HG03565 (cell line): ENCODE data around the gene SDK2.

Source experiments
- ATAC-seq: cut with Tn5 transposase; IDR thresholded peaks from one replicate; pipeline ENCODE4 v1.9.1; 2021; ENCODE audit warnings: mild to moderate bottlenecking, moderate library complexity; ENCODE audit not compliant: unreplicated experiment

The SDK2 gene

GRCh38 chr17:73519011-73519410, 125.2 kb downstream of the SDK2 start:
- no peak for ATAC-seq

DNA sequence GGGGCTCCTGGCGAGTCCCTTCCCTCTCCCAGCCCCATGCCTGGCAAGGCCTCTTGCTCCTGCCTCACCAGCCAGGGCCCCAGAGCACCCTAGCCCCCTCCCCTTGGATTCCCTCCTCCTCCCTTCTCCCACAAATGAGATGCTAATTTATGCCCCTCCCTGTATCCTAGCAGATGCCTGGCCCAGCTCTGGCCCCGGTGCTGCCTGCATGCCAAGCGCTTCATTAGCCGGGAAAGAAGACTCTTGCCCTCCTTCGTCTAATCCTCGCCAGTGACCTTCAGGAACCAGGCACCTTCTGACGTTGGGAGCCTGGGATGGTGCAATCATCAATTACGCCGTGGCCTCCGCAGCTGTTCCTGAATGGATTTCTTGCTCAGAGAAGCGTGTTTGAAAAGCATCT, 127.8 kb downstream of the SDK2 start:
- ATAC-seq, result no peak

DNA sequence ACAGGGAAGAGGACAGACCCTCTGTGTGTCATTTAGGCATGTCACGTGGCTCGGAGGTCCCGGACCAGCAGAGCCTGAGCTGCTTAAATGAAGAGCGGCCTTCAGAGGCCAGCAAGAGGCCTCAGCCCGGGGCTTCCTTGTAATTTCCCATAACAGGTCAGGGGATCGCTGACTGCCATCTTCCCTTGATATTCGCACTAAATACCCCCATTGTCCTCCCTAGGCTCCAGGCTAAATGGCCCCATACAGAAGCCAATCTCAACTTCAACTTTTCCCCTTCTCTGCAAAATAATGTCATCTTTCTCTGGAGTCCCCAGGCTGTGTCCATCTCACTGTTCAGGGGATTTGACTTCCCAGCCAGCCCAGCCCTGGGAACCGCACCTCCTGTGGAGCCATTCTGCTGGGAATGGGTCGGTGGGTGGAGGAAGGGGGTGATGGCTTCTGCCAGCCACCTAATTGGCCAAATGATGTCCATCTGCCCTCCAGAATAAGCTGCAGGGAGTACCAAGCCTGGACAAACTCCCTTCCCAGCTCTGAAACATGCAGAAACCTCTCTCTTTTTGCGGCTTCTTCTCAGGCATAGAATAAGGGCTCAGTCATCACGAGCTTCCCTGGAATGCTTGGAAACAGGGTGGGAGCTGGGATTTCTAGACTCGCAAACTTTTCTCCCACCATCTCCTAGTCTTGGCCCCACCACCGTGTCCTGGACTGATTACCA, 129.9 kb downstream of the SDK2 start:
- ATAC-seq, result no peak

DNA sequence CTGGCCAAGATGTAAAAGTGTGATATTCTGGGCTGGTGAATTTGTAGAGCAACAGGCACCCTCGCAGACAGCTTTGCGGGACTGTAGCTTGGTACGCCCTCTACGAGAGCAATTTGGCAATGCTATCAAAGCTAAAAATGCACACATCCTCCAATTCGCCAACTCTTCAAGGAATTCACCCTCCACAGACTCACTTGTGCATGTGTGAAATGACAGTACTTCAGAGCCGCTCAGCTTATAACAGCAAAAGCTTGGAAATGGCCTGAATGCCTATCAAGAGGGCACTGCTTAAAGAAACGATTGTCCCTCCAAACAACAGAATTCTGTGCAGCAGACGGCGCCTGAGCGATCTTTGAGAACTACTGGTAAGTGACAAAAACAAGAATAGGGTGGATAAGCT, 130.8 kb downstream of the SDK2 start:
- no peak for ATAC-seq

DNA sequence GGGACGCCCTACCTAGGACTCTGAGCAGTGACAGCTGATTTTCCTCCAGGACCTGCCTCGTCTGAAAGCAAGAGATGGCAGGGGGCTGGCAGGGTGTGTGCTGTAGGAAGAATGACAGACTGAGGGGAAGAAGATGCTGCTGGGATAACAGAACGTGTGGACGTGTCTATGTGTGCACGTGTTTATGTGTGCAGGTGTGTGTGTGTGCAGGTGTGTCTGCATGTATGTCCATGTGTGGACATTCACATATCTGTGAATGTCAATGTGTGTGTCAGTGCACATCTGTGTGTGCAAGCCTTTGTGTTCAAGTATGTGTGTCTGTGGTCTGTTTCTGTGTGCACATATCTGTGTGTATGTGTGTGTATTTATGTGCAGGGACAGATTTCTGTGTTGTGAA, 132.5 kb downstream of the SDK2 start:
- ATAC-seq, result no peak

GRCh38 chr17:73510981-73511718, 133.1 kb downstream of the SDK2 start:
- ATAC-seq, result no peak

DNA sequence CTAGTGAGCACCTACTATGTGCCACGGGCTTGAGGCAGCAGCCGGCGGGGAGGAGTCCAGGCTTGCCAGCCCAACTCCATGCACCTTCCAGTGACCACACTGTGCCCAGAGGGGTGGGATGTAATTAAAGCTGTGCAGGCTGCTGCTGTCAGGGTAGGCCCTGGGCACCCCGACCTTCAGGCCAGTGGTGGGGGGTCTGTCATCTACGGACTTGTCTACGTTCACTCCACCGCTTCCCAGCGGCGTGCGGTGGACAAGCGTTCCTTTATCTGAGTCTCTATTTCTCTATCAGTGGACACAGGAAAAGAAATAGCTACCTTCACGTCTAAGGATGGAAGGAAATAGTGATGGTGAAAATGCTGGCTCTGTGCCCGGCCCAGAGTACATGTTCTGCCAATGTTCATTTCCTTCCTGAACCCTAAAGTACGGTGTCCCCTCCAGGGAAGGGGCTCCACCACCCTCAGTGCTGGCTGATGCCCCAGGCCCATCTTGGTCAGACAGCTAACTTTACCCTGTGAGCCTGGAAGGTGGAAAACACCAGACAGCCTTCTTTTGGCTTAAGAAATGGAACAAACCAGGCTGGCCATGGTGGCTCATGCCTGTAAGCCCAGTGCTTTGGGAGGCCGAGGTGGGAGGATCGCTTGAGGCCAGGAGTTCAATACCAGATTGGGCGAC, 135.2 kb downstream of the SDK2 start:
- no peak for ATAC-seq

GRCh38 chr17:73508057-73508930, 136.0 kb downstream of the SDK2 start:
- ATAC-seq, result no peak

GRCh38 chr17:73506470-73507435, 137.5 kb downstream of the SDK2 start:
- ATAC-seq, result no peak

DNA sequence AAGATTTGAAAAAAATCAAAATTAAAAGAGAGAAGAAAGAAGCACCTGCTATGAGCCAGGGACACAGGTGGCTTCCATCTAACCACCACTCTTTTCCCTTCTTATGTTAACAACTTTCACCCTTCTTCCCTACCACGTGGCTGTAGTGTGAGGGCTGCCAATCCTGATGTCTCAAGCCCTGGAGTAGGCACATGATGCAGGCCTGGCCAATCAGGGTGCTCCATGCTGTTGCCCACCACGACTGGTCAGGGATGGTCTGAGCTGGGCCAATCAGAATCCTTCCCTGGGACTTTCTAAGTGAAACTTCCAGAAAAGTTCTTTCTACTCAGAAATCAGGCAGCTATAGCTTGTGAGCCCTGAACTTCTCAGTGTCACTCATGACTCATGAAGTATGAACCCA, 140.7 kb downstream of the SDK2 start:
- ATAC-seq, result no peak

GRCh38 chr17:73500414-73500999, 143.7 kb downstream of the SDK2 start:
- ATAC-seq, result no peak

DNA sequence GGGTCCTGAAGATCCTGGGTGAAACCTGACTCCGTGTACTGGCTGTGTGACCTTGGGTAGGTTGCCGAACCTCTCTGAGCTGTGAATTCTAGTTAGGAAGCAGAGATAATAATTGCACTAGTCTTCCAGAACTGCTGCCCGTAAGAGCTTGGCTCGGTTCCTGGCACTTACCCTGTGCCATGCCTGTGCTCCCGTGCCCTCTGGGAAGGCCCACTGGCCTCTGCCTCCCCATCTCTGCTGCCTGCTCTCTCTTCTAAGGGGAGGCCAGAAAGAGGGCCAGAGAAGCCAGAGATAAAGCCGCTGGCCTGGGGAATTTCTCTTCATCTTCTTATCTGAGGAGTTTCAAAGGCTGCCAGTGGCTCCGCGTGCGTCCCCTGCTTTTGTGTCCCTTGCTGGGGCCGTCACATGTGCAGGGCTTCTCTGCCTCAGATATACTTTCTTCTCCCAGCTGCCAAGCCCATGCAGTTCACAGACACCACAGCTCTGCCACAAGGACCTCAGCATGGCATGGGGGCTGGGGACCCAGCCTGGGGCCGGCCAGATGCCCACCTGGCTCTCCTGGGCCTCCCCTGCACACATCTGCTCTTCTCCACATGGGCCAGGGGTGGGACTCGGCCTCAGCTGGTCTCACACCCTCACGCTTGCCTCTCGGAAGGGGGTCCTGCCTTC, 145.2 kb downstream of the SDK2 start:
- ATAC-seq, result no peak

DNA sequence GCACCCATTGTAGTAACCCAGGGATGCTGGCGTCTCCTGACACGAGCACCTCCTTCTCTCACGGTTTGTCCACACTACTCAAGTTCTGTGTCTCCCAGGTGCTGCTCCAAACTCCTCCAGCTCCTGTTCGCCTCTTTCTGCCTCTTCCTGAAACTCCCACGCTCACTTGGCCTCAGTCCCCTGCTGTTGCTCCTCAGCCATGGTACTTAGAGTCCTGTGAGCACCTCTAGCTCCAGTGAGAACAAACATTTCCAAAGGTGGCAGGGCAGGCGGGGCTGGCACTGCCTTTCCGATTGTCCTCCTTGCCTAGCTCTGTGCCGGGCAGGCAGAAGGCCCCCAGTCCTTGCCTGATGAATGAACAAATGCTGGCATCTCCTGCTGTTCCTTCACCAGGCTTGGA, 146.1 kb downstream of the SDK2 start:
- no peak for ATAC-seq

GRCh38 chr17:73497721-73498120, 146.5 kb downstream of the SDK2 start:
- ATAC-seq, result no peak

DNA sequence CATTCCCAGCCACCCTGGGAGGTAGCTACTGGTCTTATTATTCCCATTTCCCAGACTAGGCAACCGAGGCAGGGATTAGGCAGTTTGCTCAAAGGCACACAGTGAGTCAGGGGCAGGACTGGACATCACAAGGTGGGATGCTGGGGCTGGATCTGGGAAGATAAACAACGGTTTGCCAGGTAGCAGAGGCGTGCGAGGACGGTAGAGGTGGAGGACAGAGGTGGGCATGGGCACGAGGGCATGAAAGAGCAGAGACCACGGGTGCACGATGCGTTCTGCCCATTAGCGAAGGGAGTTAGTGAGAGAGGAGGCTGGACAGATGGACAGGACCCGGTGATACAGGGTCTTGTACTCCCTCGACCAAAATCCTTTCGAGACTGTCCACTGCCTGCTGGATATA, 148.0 kb downstream of the SDK2 start:
- no peak for ATAC-seq

- no peak for ATAC-seq
These were observed 148.6 kb downstream of the SDK2 start for GRCh38 chr17:73495641-73496040.

DNA sequence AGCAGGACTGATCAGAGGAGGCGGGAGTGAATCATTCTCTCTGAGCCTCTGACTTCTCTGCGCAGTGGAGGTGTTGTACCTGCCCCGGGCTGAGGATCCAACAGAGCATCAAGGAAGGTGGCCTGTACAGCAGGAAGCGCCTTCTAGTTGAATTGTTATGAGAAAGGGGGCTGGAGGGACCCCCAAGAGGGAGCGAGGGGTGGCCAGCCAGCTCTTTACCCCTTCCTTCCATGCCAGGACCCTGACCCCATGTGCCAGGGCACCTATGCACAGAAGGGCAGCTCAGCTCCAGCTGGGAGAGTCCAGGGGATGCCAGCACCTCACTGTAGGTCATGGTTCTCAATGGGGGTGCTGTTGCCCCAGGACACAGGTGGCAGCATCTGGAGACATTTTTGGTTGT, 149.3 kb downstream of the SDK2 start:
- ATAC-seq, result no peak

DNA sequence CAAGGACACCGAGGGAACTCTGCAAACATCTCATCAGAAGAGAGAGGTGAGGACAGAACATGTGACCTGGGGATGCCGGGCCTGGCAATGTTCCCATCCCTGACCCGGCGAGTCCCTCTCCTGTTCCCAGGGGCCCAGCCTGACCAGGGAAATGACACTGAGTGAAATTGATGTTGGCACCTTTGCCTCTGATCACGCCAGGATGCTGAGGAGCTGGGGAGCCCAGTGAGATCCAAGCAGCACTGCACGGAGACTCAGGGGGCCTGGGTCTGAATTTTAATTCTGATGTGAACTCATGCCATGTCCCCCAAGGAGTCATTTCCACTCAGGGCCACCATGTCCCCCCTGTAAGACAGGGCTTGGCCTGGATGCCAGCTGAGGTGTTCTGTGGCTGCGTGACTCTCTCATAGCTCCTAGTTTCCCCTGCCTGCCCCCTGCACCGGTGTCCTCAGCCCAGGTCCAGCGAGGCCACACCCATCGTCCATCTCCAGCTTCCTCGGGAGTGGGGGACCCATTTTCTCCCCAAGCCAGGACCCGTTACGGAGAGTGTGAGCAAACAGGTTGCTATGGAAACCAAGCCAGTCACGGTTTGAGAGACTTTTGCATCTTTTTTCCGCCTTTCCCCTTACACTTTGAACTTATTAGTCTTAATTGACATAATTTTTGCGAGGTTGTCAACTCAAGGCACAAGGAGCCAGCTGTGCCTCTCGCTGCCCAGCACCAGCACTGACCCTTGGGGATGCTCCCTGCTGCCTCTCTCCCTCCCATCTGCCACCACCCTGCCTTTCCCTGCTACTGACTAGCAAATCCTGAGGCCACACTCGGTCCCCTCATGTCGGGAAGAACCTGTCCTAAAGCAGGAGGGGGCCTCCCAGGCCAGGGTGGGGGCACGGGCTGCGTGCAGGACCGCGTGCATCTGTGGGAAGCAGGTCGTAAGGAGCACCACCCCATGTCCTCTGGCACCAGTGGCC, 150.0 kb downstream of the SDK2 start:
- ATAC-seq, result no peak
